HG02678 (cell line): ENCODE measurements around the gene IL4I1.

Source experiments
- ATAC-seq: cut with Tn5 transposase; IDR thresholded peaks from one replicate; pipeline ENCODE4 v1.9.1; 2021; ENCODE audit warnings: mild to moderate bottlenecking, moderate library complexity; ENCODE audit not compliant: unreplicated experiment

The IL4I1 gene

DNA sequence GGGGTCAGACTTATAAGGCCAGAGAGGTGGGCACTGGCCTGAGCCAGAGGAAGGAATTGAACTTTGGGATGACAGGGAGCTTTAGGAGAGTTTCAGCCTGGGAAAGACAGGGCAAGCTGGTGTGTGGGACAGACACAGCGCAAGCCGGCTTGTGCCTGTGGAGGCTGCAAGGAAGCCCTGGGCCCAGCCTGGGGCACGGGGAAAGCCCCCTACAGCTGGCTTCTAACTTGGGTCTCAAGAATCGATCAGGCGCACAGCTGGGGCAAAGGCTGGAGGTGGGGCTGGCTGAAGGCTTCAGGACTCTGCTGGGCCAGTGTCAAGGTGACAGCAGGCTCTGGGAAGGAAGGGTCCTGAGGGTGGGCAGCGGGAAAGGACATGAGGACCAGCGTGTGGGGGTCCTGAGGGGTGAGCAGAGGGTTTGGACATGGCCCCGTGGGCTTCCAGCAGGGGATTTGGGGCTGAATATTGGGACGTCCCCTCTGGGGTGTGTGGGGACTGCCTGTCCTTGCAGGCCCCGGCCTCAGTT lies 42.8 kb downstream of the IL4I1 start:
- ATAC-seq: no peak

GRCh38 chr19:49852631-49853126 lies 44.0 kb downstream of the IL4I1 start:
- ATAC-seq: no peak

GRCh38 chr19:49851456-49852259 lies 45.0 kb downstream of the IL4I1 start:
- ATAC-seq: peak; percentile 5

DNA sequence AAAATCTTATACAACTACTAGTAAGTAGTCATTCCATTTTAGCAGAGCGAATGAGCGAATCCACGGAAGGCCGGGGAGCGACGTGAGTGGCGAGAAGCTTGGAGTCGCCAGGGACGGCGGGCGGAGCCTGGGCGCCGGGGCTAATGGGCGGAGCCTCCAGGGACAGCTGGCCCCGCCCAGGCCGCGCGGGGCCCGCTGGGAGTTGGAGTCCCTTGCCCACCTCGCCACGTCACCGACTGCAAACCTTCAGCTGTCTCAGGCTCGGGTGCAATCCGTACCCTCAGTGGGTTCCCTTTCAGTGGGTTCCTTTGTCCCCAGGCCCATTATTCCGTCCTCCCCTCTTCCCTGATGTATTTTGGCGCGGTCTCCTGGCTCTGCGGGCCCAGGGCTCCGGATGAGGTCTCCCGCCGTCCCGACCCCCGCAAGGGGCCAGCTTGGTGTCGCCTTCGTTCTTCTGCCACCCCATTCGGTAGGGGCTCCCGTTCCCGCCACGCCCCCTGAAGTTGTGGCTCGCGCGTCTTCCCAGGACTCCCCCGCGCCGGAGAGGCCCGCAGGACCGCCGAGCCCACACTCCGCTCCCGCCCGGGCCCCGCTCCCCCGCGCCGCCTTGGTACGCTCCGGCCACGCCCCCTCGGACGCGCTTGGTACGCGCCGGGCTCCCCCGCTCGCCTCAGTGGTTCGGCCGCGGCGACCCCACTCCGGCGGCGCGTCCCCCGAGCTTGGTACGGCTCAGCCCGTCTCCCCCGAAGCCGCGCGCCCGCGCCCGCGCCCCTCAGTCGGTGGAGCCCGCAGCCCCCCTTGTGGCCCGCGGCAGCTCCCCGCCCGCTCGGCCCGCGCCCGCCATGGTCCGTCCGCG lies 46.0 kb downstream of the IL4I1 start, which contains the start of gene PTOV1:
Gene PTOV1 (plus strand): TSS at position 673 of the 856 bp plus-strand sequence.
- peak; percentile 78 for ATAC-seq

DNA sequence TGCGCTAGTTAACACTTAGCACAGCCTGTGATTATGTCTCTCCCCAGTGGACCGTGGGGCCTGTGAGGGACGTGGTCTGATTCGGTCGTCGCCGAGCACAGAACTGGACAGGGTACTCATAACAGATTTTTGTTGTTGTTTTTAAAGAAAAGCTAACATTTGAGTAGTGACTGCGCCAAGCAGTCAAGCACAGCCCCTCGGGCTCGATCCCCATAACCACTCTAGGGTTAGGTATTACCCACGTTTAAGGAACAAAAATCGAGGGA lies 46.5 kb downstream of the IL4I1 start:
- ATAC-seq: no peak

GRCh38 chr19:49849433-49850220 lies 47.1 kb downstream of the IL4I1 start:
- no peak for ATAC-seq

DNA sequence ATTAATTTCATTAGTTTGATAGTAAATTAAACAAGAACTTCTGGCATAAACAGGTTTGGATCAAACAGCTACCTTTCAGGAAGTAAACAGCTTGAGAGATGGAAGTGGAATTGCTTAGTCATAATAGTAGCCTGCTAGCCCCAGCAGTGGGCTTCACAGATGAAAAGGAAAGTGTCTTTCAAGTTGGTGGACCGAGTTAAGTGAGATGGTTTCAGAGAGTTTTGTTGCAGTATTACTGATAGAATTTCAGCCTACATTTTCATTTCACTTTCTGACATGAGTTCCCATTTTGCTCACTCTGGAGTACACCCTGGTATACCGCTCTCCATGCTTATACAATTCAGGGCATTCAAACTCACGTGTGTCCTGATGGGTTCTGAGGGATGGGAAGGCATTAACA lies 47.7 kb downstream of the IL4I1 start:
- ATAC-seq: no peak

DNA sequence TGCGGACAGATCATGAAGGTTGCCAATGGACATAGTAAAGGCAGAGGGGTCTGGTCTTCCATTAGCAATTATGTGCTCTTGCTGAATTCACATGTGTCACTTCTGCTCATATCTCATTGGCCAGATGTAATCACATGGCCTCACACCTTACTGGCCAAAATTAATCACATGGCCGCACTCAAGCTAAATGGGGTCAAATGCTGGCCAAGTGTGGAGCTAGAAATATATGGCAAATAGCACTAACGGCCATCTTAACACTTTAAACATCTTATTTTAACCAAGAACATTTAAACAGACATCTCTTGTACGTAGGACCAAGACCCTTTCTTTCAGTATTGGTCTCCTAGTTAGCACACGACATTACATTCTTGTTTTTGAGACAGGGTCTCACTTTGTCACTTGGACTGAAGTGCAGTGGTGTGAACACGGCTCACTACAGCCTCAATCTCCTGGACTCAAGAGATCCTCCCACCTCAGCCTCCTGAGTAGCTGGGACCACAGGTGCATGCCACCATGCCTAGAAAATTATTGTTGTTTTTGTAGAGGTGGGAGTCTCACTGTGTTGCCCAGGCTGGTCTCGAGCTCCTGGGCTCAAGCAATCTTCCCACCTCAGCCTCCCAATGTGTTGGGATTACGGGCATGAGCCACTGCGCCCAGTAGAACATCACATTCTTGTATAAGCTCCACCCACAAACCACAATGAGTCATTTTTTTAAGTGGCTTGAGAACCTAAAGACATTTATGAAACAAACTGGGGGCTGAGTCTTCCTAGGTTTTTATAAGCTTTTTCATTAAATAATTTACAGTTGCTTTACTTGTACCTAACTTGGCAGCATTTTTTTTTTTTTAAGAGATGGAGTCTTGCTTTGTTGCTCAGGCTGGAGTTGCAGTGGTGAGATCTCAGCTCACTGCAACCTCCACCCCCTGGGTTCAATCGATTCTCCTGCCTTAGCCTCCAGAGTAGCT lies 48.7 kb downstream of the IL4I1 start:
- ATAC-seq: no peak

GRCh38 chr19:49846408-49846807 lies 50.3 kb downstream of the IL4I1 start:
- no peak for ATAC-seq

DNA sequence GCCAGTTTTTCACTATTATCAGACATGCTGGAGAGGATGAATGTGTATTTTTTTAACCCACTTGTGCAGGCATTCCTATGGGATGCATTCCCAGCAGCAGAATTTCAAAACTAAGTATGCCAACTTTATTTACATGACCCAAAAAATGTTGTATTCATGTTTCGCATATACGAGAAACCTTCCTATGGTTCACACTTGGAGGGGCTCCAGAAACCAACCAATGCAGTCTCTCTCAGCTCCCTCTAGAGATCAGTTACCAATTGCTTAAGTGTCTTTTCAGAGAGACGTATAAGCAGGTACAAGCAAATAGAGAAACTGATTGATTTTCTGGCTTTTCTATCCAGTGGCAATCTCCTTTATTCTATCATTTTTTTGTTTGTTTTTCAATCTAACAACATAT lies 51.3 kb downstream of the IL4I1 start:
- no peak for ATAC-seq

- no peak for ATAC-seq
Observed at GRCh38 chr19:49844138-49845095, 52.3 kb downstream of the IL4I1 start.

DNA sequence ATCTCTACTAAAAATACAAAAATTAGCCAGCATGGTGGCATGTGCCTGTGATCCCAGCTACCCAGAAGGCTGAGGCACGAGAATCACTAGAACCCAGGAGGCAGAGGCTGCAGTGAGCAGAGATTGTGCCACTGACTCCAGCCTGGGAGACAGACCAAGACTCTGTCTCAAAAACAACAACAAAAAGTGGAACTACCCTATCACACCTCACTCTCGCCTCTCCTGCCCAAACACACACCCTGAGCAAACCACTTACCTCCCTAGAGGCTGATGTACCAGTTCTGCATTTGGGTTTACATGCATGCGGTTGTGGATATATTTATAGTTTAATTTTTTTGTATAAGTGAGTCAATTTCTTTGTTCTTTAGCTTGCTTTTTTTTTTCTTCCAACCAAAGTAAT lies 53.4 kb downstream of the IL4I1 start:
- ATAC-seq: no peak

- no peak for ATAC-seq
Observed at GRCh38 chr19:49840736-49841249, 55.9 kb downstream of the IL4I1 start.

GRCh38 chr19:49840321-49840720 lies 56.4 kb downstream of the IL4I1 start:
- ATAC-seq: no peak

DNA sequence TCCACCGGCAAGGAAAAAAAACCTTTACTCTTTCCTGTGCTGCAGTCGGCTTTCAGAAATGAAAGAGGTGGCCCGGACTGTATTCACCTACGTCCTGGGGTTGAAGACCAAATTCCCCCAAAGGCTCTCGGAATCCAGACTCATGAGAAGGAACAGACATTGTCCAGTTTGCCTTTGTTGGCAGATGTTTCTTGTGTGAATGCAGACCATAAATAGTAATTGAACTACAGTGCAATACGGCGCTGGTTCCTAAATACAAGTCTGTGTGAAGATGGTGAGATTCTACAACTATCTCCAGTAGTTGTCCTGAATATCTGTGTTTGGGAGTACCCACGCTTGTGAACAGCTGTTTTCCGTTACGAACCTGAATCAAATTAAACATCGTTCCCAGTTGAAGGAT lies 57.0 kb downstream of the IL4I1 start:
- ATAC-seq: no peak
